Coronary artery (tissue), 2 donors: ENCODE measurements around the gene GRIN1.

Experiments used
- DNase-seq: peaks from one replicate; pipeline ENCODE4 v3.0.0-alpha.2; 2017; ENCODE audit warnings: low spot score
- H3K27ac ChIP-seq, 2 donors: fragments of 200-600 bp; sonication (generic); one replicate each; pipeline ENCODE4 v1.5.1; 2016 to 2019
- H3K4me3 ChIP-seq: fragments of 200-600 bp; sonication (generic); 2 replicates; pipeline ENCODE4 v1.5.1; 2016; ENCODE audit warnings: mild to moderate bottlenecking, moderate library complexity
- CTCF ChIP-seq: fragments of 200-600 bp; sonication (generic); IDR thresholded peaks from one replicate; pipeline ENCODE4 v1.5.1; 2019; ENCODE audit warnings: antibody characterized with exemption

The GRIN1 gene

GRCh38 chr9:137161558-137162486 is 22.9 kb downstream of the GRIN1 start:
- no peak for DNase-seq
- H3K27ac ChIP-seq: no peak overlapping the region
- no peak for TF ChIP-seq CTCF
- peak overlapping the region; percentile 33 for H3K4me3 ChIP-seq

DNA sequence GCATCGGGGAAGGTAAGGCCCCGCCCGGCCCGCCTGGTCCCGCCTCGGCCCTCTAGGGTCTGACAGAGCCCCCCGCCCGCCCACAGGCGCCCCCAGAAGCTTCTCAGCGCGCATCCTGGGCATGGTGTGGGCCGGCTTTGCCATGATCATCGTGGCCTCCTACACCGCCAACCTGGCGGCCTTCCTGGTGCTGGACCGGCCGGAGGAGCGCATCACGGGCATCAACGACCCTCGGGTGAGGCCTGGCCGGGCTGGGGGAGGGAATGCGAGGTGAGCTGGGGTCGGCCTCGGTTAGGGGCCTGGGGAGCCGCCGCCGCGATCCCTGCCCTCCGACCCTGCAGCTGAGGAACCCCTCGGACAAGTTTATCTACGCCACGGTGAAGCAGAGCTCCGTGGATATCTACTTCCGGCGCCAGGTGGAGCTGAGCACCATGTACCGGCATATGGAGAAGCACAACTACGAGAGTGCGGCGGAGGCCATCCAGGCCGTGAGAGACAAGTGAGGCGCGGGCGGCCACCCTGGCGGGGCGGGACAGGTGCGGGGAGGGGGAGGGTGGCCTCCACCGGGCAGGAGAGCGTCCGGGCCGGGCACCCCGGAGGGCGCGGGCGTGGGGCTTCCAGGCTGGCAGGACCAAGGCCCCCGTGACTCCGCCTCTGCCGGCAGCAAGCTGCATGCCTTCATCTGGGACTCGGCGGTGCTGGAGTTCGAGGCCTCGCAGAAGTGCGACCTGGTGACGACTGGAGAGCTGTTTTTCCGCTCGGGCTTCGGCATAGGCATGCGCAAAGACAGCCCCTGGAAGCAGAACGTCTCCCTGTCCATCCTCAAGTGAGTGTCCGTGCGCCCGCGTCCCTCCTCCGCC is 23.8 kb downstream of the GRIN1 start:
- DNase-seq: no peak
- no peak for TF ChIP-seq CTCF
- Histone ChIP-seq H3K4me3 (peak overlapping the region; percentile 67), H3K27ac (no peak overlapping the region)

DNA sequence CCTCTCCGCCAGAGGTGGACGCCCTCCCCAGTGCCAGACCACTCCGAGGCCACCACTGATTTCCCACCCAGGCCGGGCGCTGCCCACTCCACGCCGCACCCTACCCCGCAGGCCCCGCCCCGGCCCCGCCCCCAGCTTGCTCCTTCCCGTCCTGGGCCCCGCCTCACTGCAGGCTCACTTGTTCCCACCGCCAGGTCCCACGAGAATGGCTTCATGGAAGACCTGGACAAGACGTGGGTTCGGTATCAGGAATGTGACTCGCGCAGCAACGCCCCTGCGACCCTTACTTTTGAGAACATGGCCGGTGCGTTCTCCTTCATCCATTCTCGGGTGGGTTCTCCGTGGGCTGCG is 24.4 kb downstream of the GRIN1 start:
- TF ChIP-seq CTCF: no peak
- DNase-seq: no peak
- no peak overlapping the region for H3K27ac ChIP-seq
- peak overlapping the region; percentile 67 for H3K4me3 ChIP-seq

DNA sequence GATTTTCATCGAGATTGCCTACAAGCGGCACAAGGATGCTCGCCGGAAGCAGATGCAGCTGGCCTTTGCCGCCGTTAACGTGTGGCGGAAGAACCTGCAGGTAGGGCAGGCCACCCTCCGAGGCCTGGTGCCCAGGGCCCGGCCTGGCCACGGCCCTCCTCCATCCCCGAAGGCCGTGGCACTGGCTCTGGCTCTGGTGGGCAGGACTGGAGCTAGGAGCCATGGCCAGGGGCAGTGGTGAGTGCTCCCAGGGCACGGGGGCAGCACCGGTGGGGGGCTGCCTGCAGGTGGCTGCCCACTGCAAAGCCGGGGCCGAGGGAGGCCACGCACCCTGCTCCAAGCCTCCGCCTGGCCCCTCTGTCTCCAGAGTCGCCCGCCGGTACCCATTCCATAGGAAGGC is 24.9 kb downstream of the GRIN1 start:
- Histone ChIP-seq H3K27ac (no peak overlapping the region), H3K4me3 (no peak overlapping the region)
- no peak for DNase-seq
- no peak for TF ChIP-seq CTCF

GRCh38 chr9:137164370-137165249 is 25.7 kb downstream of the GRIN1 start:
- Histone ChIP-seq H3K4me3 (no peak overlapping the region), H3K27ac (no peak overlapping the region)
- DNase-seq: no peak
- TF ChIP-seq CTCF: no peak

GRCh38 chr9:137165250-137165836 is 26.4 kb downstream of the GRIN1 start:
- Histone ChIP-seq H3K27ac (no peak overlapping the region), H3K4me3 (no peak overlapping the region)
- TF ChIP-seq CTCF: no peak
- DNase-seq: no peak
